BE2C (cell line): Measurements from ENCODE around the gene CDH23.

Experiments
- DNase-seq: peaks from one replicate; pipeline ENCODE4 v3.0.0-alpha.2; 2020
- H3K27me3 ChIP-seq: fragments of 250-450 bp; sonication (Bioruptor Pico); 2 replicates; pipeline ENCODE4 v1.5.1; 2020; ENCODE audit warnings: mild to moderate bottlenecking
- H3K36me3 ChIP-seq: fragments of 250-450 bp; sonication (Bioruptor Pico); 2 replicates; pipeline ENCODE4 v1.5.1; 2020; ENCODE audit warnings: mild to moderate bottlenecking
- H3K4me1 ChIP-seq: fragments of 250-450 bp; sonication (Bioruptor Pico); 2 replicates; pipeline ENCODE4 v1.5.1; 2020
- H3K4me3 ChIP-seq: 2 replicates; pipeline ENCODE4 v1.5.1; 2011; ENCODE audit warnings: low read depth, low read length
- H3K9me3 ChIP-seq: fragments of 250-450 bp; sonication (Bioruptor Pico); 2 replicates; pipeline ENCODE4 v1.5.1; 2020
- CTCF ChIP-seq: IDR thresholded peaks from 2 replicates; pipeline ENCODE4 v1.5.1; 2012; ENCODE audit warnings: mild to moderate bottlenecking, low read depth, low read length

The CDH23 gene

DNA sequence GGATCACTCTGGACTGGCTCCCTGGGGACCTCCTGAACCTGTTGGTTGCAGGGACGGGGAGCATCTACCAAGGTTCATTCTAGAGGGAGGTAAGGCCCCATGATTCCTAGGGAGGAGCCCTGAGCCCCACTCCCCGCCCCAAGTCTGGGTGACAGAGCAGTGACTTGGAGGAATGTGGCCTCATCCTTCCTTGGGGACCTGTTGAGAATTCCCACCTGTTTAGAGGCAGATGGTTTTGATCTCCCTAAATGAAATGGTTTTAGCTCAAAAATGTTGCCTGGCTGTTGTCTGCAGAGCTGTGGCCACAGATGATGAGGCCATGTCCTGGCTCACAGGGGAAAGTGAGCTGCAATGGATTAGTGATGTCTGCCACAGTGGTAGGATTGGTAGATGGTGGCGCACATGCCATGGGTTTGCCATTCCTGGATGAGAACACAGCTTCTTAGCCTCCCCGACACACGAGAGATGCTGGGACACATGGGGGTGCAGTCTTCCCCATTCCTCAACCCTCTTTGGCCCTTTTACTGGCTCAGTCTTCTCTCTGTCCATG is 310.6 kb downstream of the CDH23 start:
- no peaks in the 10 kb centered on the region for H3K27me3 ChIP-seq
- H3K4me1 ChIP-seq: no peaks in the 10 kb centered on the region; the same call in 1 of the 2 replicates
- no peaks in the 10 kb centered on the region for H3K36me3 ChIP-seq
- DNase-seq: no peak
- TF ChIP-seq CTCF: no peak
- H3K4me3 ChIP-seq: no peak overlapping the region
- no peaks in the 10 kb centered on the region for H3K9me3 ChIP-seq

GRCh38 chr10:71708301-71708703 is 311.6 kb downstream of the CDH23 start:
- TF ChIP-seq CTCF: peak; percentile 86
- no peaks in the 10 kb centered on the region; the same call in 1 of the 2 replicates for H3K4me1 ChIP-seq
- no peaks in the 10 kb centered on the region for H3K36me3 ChIP-seq
- no peaks in the 10 kb centered on the region for H3K9me3 ChIP-seq
- no peaks in the 10 kb centered on the region for H3K27me3 ChIP-seq
- peak; percentile 76 for DNase-seq
- H3K4me3 ChIP-seq: no peak overlapping the region

DNA sequence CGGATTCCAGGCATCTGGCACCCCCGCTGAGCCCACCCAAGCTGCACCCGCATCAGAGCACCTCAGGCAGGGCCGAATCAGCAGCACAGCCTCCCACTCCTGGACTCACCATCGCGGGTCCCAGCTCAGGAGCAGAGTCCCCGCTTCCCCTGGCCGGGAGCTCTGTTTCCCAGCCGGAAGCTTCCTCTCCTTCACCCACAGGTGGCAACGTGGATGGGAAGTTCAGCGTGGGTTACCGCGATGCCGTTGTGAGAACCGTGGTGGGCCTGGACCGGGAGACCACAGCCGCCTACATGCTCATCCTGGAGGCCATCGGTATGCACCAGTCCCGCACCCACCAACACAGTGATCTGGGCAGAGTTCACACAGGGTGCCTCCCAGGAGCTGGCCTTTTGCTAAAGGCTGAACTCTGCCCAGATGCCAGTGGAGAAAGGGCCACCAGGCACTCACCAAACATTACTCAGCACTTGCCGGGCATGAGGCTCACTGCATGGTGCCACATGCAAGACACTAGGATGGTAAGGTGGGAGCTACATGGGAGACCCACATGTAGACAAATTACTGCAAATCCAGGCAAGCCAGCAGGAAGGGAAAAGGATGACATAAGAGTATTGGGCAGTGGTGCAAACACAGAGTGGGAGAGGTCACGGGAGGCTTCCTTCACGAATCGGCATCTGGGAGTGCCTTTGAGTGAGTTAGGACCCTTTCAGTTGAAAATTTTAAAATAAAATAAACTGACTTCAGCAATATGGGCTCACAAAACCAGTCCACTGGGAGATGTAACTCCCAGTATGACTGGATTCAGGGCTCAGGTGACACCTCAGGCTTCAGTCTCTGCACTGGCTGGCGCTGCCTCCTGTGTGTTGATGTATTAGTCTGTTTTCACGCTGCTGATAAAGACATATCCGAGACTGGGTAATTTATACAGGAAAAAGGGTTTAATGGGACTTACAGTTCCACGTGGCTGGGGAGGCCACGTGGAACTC is 312.5 kb downstream of the CDH23 start:
- DNase-seq: no peak
- TF ChIP-seq CTCF: no peak
- no peaks in the 10 kb centered on the region for H3K9me3 ChIP-seq

DNA sequence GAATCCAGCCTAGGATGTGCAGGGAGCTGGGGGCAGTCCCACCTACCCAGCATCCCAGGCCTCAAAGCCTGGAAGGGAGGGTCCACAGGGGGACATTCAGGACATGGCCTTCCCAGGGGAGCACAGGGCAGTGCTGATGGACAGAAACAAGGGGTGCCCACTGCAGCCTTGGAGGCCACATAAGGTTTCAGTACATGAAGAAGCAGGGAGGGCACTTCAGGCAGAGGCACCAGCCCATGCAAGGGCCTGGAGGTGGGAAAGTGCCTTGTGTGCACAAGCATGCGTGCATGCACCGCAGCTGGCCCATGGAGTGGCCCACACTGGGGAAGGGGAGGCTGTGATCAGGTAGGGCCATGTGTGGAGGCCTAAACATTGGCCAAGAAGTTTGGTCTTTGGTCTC is 313.8 kb downstream of the CDH23 start:
- H3K36me3 ChIP-seq: no peaks in the 10 kb centered on the region
- no peaks in the 10 kb centered on the region for H3K9me3 ChIP-seq
- H3K27me3 ChIP-seq: no peaks in the 10 kb centered on the region
- H3K4me1 ChIP-seq: no peaks in the 10 kb centered on the region; the same call in 1 of the 2 replicates
- no peak for DNase-seq
- TF ChIP-seq CTCF: no peak
- H3K4me3 ChIP-seq: no peak overlapping the region

More for the DNA sequence above, 312.5 kb downstream of the CDH23 start:
- no peak overlapping the region for H3K4me3 ChIP-seq
- no peaks in the 10 kb centered on the region for H3K27me3 ChIP-seq
- H3K36me3 ChIP-seq: no peaks in the 10 kb centered on the region
- H3K4me1 ChIP-seq: no peaks in the 10 kb centered on the region; the same call in 1 of the 2 replicates

- no peaks in the 10 kb centered on the region for H3K27me3 ChIP-seq
- no peaks in the 10 kb centered on the region for H3K9me3 ChIP-seq
- TF ChIP-seq CTCF: no peak
- no peak for DNase-seq
- H3K4me3 ChIP-seq: no peak overlapping the region
- no peaks in the 10 kb centered on the region; the same call in 1 of the 2 replicates for H3K4me1 ChIP-seq
- H3K36me3 ChIP-seq: no peaks in the 10 kb centered on the region
These were observed 314.4 kb downstream of the CDH23 start for GRCh38 chr10:71711052-71711623.
